Neural crest cell (in vitro differentiated cells): ENCODE data around the gene C11orf98. TPM values are rescaled to one million over a fixed set of nuclear protein-coding genes. Genes with fewer than 3 reads are reported as not detected.

Experiments used
- DNase-seq: peaks from one replicate; pipeline ENCODE4 v3.0.0; 2021; ENCODE audit warnings: low read depth, mixed read lengths, low spot score
- H3K27ac Mint-ChIP-seq: one replicate; pipeline ENCODE4 v1.8.0; 2021; ENCODE audit warnings: mild to moderate bottlenecking, mixed read lengths; ENCODE audit not compliant: unreplicated experiment
- H3K27me3 Mint-ChIP-seq: 2 replicates; pipeline ENCODE4 v1.8.0; 2021; ENCODE audit warnings: low read depth, mild to moderate bottlenecking, mixed read lengths
- H3K36me3 Mint-ChIP-seq: 2 replicates; pipeline ENCODE4 v1.8.0; 2021; ENCODE audit warnings: low read depth, mild to moderate bottlenecking, mixed read lengths
- H3K4me1 Mint-ChIP-seq: 2 replicates; pipeline ENCODE4 v1.8.0; 2021; ENCODE audit warnings: mixed read lengths
- H3K4me3 Mint-ChIP-seq: one replicate; pipeline ENCODE4 v1.8.0; 2021; ENCODE audit warnings: mild to moderate bottlenecking, mixed read lengths
- H3K9me3 Mint-ChIP-seq: 2 replicates; pipeline ENCODE4 v1.8.0; 2021; ENCODE audit warnings: mixed read lengths
- total RNA-seq: library from RNA; stranded (reverse); gene quantifications from 2 replicates; pipeline ENCODE4 v1.2.1, GENCODE V29; 2021
- TF ChIP-seq, protein P1 (sequence below): fragments of 200-600 bp; sonication (generic); conservative IDR thresholded peaks from 2 replicates; pipeline ENCODE4 v1.5.0; 2021; ENCODE audit warnings: antibody characterized with exemption, mild to moderate bottlenecking

The C11orf98 gene
- total RNA-seq, 1 donor from 2014 or later, result 97.4 TPM

DNA sequence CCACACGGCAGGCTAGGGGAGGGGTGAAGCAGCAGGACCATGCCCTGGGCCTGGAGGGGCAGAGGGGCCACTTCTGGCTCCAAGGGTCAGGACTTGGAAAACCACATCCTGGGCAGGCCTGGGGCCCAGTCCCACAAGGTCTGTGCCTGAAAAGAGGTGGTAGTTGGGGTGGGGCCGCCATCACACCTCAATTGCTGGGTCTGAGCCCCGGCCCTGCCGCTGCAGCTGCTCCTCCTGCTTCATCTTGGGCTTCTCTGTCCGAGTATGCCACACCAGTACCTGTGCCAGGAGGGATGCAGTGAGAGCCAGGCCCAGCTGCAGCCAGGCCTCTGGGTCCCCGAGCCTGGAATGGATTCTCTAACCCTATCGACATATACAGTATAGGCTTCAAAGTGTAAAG is 49.5 kb downstream of the C11orf98 start:
- Mint-ChIP-seq H3K4me1 (peaks cover 25% of the 10 kb centered on the region), H3K27me3 (no peaks in the 10 kb centered on the region), H3K9me3 (no peaks in the 10 kb centered on the region), H3K36me3 (peaks cover 6% of the 10 kb centered on the region), H3K4me3 (no peak overlapping the region), H3K27ac (no peak overlapping the region)
- TF ChIP-seq, protein P1, sequence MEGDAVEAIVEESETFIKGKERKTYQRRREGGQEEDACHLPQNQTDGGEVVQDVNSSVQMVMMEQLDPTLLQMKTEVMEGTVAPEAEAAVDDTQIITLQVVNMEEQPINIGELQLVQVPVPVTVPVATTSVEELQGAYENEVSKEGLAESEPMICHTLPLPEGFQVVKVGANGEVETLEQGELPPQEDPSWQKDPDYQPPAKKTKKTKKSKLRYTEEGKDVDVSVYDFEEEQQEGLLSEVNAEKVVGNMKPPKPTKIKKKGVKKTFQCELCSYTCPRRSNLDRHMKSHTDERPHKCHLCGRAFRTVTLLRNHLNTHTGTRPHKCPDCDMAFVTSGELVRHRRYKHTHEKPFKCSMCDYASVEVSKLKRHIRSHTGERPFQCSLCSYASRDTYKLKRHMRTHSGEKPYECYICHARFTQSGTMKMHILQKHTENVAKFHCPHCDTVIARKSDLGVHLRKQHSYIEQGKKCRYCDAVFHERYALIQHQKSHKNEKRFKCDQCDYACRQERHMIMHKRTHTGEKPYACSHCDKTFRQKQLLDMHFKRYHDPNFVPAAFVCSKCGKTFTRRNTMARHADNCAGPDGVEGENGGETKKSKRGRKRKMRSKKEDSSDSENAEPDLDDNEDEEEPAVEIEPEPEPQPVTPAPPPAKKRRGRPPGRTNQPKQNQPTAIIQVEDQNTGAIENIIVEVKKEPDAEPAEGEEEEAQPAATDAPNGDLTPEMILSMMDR, result no peak
- DNase-seq, result no peak

DNA sequence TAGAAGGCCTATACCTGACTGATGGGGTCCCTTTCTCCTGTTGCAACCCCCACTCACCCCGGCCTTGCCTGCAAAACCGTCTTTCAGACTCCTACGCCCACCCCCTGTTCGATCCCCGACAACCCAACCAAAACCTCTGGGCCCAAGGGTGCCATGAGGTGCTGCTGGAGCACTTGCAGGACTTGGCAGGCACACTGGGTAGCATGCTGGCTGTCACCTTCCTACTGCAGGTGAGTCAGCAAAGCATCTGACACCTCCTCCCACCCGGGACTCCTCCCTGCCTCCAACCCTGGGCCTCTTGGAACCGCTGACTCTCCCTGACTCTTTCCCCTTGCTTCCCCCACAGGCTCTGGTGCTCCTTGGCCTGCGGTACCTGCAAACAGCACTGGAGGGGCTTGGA is 50.7 kb downstream of the C11orf98 start:
- TF ChIP-seq, protein P1, result no peak
- Mint-ChIP-seq H3K4me1 (peaks cover 24% of the 10 kb centered on the region), H3K9me3 (no peaks in the 10 kb centered on the region), H3K27me3 (no peaks in the 10 kb centered on the region), H3K4me3 (peak overlapping the region; percentile 84), H3K36me3 (peaks cover 3% of the 10 kb centered on the region), H3K27ac (no peak overlapping the region)
- no peak for DNase-seq

DNA sequence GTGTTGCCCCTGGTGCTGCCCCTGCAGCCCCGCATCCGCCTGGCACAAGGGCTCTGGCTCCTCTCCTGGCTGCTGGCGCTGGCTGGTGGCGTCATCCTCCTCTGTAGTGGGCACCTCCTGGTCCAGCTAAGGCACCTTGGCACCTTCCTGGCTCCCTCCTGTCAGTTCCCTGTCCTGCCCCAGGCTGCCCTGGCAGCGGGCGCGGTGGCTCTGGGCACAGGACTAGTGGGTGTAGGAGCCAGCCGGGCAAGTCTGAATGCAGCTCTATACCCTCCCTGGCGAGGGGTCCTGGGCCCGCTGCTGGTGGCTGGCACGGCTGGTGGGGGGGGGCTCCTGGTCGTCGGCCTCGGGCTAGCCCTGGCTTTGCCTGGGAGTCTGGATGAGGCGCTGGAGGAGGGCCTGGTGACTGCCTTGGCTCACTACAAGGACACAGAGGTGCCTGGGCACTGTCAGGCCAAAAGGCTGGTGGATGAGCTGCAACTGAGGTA is 51.7 kb downstream of the C11orf98 start:
- Mint-ChIP-seq H3K4me3 (peak overlapping the region; percentile 84), H3K9me3 (no peaks in the 10 kb centered on the region), H3K4me1 (peaks cover 22% of the 10 kb centered on the region), H3K36me3 (no peaks in the 10 kb centered on the region), H3K27me3 (no peaks in the 10 kb centered on the region), H3K27ac (no peak overlapping the region)
- TF ChIP-seq, protein P1, result no peak
- DNase-seq, result no peak

Other genes with a start within 250 kb of the C11orf98 start
- not detected in 2 replicates for gene SCGB1A1, start 246.2 kb downstream of the C11orf98 start, total RNA-seq
- gene AHNAK, start 118.4 kb downstream of the C11orf98 start, total RNA-seq, result 0.65 and 1.2 TPM in 2 replicates
- gene EEF1G, start 91.3 kb downstream of the C11orf98 start, total RNA-seq, result 2,024 and 2,072 TPM in 2 replicates
- gene TUT1, start 73.7 kb downstream of the C11orf98 start, total RNA-seq, result 18.0 and 20.7 TPM in 2 replicates
- 195 and 203 TPM in 2 replicates for gene MTA2, start 63.3 kb downstream of the C11orf98 start, total RNA-seq
- 37.4 and 40.0 TPM in 2 replicates for gene EML3, start 52.4 kb downstream of the C11orf98 start, total RNA-seq
- 0.23 and 0.75 TPM in 2 replicates for gene ROM1, start 52.0 kb downstream of the C11orf98 start, total RNA-seq
- gene B3GAT3, start 43.2 kb downstream of the C11orf98 start, total RNA-seq, result 57.4 and 58.3 TPM in 2 replicates
- 346 and 366 TPM in 2 replicates for gene GANAB, start 18.6 kb downstream of the C11orf98 start, total RNA-seq
- gene INTS5, start 11.9 kb downstream of the C11orf98 start, total RNA-seq, result 24.5 and 25.9 TPM in 2 replicates
- gene CSKMT, start 102 bp upstream of the C11orf98 start, total RNA-seq, result 57.0 and 60.0 TPM in 2 replicates
- 15.0 and 15.6 TPM in 2 replicates for gene UQCC3, start 6.5 kb upstream of the C11orf98 start, total RNA-seq
- gene LBHD1, start 7.1 kb upstream of the C11orf98 start, total RNA-seq, result 7.0 and 7.8 TPM in 2 replicates
- gene UBXN1, start 13.9 kb upstream of the C11orf98 start, total RNA-seq, result 103 and 113 TPM in 2 replicates
- gene LRRN4CL, start 24.3 kb upstream of the C11orf98 start, total RNA-seq, result 1.6 and 1.8 TPM in 2 replicates
- 106 and 111 TPM in 2 replicates for gene BSCL2, start 42.2 kb upstream of the C11orf98 start, total RNA-seq
- 11.3 and 12.9 TPM in 2 replicates for gene GNG3, start 42.5 kb upstream of the C11orf98 start, total RNA-seq
- 79.6 and 80.7 TPM in 2 replicates for gene HNRNPUL2, start 62.2 kb upstream of the C11orf98 start, total RNA-seq
- 44.7 and 49.2 TPM in 2 replicates for gene TTC9C, start 63.3 kb upstream of the C11orf98 start, total RNA-seq
- 11.5 and 16.1 TPM in 2 replicates for gene ZBTB3, start 89.0 kb upstream of the C11orf98 start, total RNA-seq
- gene POLR2G, start 96.4 kb upstream of the C11orf98 start, total RNA-seq, result 161 and 175 TPM in 2 replicates
- gene TAF6L, start 106.2 kb upstream of the C11orf98 start, total RNA-seq, result 50.5 and 52.0 TPM in 2 replicates
- 20.0 and 21.4 TPM in 2 replicates for gene TMEM179B, start 122.2 kb upstream of the C11orf98 start, total RNA-seq
- gene TMEM223, start 126.8 kb upstream of the C11orf98 start, total RNA-seq, result 20.4 and 23.4 TPM in 2 replicates
- gene NXF1, start 140.2 kb upstream of the C11orf98 start, total RNA-seq, result 86.6 and 88.1 TPM in 2 replicates
- gene STX5, start 166.8 kb upstream of the C11orf98 start, total RNA-seq, result 24.1 and 27.2 TPM in 2 replicates
- gene TEX54, start 167.6 kb upstream of the C11orf98 start, total RNA-seq, result not detected in 2 replicates
- gene WDR74, start 174.4 kb upstream of the C11orf98 start, total RNA-seq, result 62.1 and 69.2 TPM in 2 replicates
- 181 and 185 TPM in 2 replicates for gene SLC3A2, start 215.7 kb upstream of the C11orf98 start, total RNA-seq